ENCODE data around the gene JAK1. TPM values are rescaled to one million over a fixed set of nuclear protein-coding genes. Genes with fewer than 3 reads are reported as not detected.

Gene JAK1
- total and polyA plus RNA-seq, 2 experiments from 2014 or later: 8.0 to 19.5 TPM

- H4K20me1 ChIP-seq (replicated peaks; ENCODE audit: insufficient read depth): peaks cover 4% of the 10 kb centered on the region; the same call in 1 of the 2 replicates
- peaks cover 20% of the 10 kb centered on the region for H3K79me2 ChIP-seq (replicated peaks; ENCODE audit: insufficient read depth)
- no peak overlapping the region for H2AFZ ChIP-seq
- H3K36me3 Mint-ChIP-seq (ENCODE audit: low read depth): peaks cover 4% of the 10 kb centered on the region; the same call in 1 of the 3 replicates
- no peak overlapping the region for H3K4me3 ChIP-seq
- peaks cover 22% of the 10 kb centered on the region for H3K4me1 ChIP-seq (ENCODE audit: insufficient read depth)
- DNase-seq (ENCODE audit: low spot score) (no peak), ATAC-seq (no peak)
- no peaks in the 10 kb centered on the region for H3K27me3 ChIP-seq (ENCODE audit: insufficient read depth)
- H3F3A ChIP-seq (replicated peaks; ENCODE audit: low read depth): no peaks in the 10 kb centered on the region
- H3K9me3 Mint-ChIP-seq: peaks cover 9% of the 10 kb centered on the region; the same call in 2 of the 3 replicates
- H3K4me1 Mint-ChIP-seq: peaks cover 40% of the 10 kb centered on the region
- no peaks in the 10 kb centered on the region for H3K36me3 ChIP-seq (ENCODE audit: insufficient read depth)
- H3K9me2 ChIP-seq (ENCODE audit: insufficient read depth): no peaks in the 10 kb centered on the region
- no peak overlapping the region for H3K4me3 Mint-ChIP-seq
- no peak overlapping the region for H3K4me2 ChIP-seq
- H3K27me3 Mint-ChIP-seq (ENCODE audit: insufficient read depth, low read depth, poor library complexity): no peaks in the 10 kb centered on the region
- H3K27ac Mint-ChIP-seq: no peak overlapping the region
- no peak overlapping the region for H3K27ac ChIP-seq (ENCODE audit: low read depth)
- TF ChIP-seq ZNF114 (CRISPR knock-in tag; IDR thresholded peaks at IDR 0.05): no peak
- no peak for TF ChIP-seq POLR2AphosphoS5 (IDR thresholded peaks at IDR 0.05; ENCODE audit: low read depth)
- no peak for TF ChIP-seq EZH2phosphoT487 (IDR thresholded peaks at IDR 0.05; ENCODE audit: unreplicated experiment)
- no peak for TF ChIP-seq ETS1 (IDR thresholded peaks at IDR 0.05)
- no peak for TF ChIP-seq JUNB (IDR thresholded peaks at IDR 0.05; ENCODE audit: unreplicated experiment)
- no peak for TF ChIP-seq ZNF331 (CRISPR knock-in tag; IDR thresholded peaks at IDR 0.05; ENCODE audit: low read depth)
- no peak for TF ChIP-seq NANOG (IDR thresholded peaks at IDR 0.05; ENCODE audit: borderline replicate concordance)
- TF ChIP-seq EZH2 (IDR thresholded peaks at IDR 0.05; ENCODE audit: low read depth, unreplicated experiment): no peak
- TF ChIP-seq STAT1 (IDR thresholded peaks at IDR 0.05; ENCODE audit: unreplicated experiment): no peak
- no peak for TF ChIP-seq CREB1 (CRISPR knock-in tag; IDR thresholded peaks at IDR 0.05; ENCODE audit: low read depth)
- TF ChIP-seq, protein P1, sequence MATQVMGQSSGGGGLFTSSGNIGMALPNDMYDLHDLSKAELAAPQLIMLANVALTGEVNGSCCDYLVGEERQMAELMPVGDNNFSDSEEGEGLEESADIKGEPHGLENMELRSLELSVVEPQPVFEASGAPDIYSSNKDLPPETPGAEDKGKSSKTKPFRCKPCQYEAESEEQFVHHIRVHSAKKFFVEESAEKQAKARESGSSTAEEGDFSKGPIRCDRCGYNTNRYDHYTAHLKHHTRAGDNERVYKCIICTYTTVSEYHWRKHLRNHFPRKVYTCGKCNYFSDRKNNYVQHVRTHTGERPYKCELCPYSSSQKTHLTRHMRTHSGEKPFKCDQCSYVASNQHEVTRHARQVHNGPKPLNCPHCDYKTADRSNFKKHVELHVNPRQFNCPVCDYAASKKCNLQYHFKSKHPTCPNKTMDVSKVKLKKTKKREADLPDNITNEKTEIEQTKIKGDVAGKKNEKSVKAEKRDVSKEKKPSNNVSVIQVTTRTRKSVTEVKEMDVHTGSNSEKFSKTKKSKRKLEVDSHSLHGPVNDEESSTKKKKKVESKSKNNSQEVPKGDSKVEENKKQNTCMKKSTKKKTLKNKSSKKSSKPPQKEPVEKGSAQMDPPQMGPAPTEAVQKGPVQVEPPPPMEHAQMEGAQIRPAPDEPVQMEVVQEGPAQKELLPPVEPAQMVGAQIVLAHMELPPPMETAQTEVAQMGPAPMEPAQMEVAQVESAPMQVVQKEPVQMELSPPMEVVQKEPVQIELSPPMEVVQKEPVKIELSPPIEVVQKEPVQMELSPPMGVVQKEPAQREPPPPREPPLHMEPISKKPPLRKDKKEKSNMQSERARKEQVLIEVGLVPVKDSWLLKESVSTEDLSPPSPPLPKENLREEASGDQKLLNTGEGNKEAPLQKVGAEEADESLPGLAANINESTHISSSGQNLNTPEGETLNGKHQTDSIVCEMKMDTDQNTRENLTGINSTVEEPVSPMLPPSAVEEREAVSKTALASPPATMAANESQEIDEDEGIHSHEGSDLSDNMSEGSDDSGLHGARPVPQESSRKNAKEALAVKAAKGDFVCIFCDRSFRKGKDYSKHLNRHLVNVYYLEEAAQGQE (IDR thresholded peaks at IDR 0.05; ENCODE audit: unreplicated experiment): no peak
- TF ChIP-seq, protein P2, sequence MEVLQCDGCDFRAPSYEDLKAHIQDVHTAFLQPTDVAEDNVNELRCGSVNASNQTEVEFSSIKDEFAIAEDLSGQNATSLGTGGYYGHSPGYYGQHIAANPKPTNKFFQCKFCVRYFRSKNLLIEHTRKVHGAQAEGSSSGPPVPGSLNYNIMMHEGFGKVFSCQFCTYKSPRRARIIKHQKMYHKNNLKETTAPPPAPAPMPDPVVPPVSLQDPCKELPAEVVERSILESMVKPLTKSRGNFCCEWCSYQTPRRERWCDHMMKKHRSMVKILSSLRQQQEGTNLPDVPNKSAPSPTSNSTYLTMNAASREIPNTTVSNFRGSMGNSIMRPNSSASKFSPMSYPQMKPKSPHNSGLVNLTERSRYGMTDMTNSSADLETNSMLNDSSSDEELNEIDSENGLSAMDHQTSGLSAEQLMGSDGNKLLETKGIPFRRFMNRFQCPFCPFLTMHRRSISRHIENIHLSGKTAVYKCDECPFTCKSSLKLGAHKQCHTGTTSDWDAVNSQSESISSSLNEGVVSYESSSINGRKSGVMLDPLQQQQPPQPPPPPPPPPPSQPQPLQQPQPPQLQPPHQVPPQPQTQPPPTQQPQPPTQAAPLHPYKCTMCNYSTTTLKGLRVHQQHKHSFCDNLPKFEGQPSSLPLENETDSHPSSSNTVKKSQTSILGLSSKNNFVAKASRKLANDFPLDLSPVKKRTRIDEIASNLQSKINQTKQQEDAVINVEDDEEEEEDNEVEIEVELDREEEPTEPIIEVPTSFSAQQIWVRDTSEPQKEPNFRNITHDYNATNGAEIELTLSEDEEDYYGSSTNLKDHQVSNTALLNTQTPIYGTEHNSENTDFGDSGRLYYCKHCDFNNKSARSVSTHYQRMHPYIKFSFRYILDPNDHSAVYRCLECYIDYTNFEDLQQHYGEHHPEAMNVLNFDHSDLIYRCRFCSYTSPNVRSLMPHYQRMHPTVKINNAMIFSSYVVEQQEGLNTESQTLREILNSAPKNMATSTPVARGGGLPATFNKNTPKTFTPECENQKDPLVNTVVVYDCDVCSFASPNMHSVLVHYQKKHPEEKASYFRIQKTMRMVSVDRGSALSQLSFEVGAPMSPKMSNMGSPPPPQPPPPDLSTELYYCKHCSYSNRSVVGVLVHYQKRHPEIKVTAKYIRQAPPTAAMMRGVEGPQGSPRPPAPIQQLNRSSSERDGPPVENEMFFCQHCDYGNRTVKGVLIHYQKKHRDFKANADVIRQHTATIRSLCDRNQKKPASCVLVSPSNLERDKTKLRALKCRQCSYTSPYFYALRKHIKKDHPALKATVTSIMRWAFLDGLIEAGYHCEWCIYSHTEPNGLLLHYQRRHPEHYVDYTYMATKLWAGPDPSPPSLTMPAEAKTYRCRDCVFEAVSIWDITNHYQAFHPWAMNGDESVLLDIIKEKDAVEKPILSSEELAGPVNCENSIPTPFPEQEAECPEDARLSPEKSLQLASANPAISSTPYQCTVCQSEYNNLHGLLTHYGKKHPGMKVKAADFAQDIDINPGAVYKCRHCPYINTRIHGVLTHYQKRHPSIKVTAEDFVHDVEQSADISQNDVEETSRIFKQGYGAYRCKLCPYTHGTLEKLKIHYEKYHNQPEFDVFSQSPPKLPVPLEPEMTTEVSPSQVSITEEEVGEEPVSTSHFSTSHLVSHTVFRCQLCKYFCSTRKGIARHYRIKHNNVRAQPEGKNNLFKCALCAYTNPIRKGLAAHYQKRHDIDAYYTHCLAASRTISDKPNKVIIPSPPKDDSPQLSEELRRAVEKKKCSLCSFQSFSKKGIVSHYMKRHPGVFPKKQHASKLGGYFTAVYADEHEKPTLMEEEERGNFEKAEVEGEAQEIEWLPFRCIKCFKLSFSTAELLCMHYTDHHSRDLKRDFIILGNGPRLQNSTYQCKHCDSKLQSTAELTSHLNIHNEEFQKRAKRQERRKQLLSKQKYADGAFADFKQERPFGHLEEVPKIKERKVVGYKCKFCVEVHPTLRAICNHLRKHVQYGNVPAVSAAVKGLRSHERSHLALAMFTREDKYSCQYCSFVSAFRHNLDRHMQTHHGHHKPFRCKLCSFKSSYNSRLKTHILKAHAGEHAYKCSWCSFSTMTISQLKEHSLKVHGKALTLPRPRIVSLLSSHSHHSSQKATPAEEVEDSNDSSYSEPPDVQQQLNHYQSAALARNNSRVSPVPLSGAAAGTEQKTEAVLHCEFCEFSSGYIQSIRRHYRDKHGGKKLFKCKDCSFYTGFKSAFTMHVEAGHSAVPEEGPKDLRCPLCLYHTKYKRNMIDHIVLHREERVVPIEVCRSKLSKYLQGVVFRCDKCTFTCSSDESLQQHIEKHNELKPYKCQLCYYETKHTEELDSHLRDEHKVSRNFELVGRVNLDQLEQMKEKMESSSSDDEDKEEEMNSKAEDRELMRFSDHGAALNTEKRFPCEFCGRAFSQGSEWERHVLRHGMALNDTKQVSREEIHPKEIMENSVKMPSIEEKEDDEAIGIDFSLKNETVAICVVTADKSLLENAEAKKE (CRISPR knock-in tag; IDR thresholded peaks at IDR 0.05): no peak
Measured at GRCh38 chr1:64925594-64925993, 40.8 kb downstream of the JAK1 start.

All from GM23338 (cell line).